Neural cell (in vitro differentiated cells): Measurements from ENCODE around the gene JMJD4. TPM values are rescaled to one million over a fixed set of nuclear protein-coding genes. Genes with fewer than 3 reads are reported as not detected.

Experiments used
- H2AFZ ChIP-seq: fragments of 200-600, 300-800 bp; sonication (generic), shearing (Covaris generic); 2 replicates; pipeline ENCODE4 v1.6.0; 2014; ENCODE audit warnings: low read depth, mild to moderate bottlenecking, antibody characterized with exemption, low read length, moderate library complexity
- H3F3A ChIP-seq: fragments of 200-600 bp; shearing (Covaris generic); 2 replicates; pipeline ENCODE4 v1.6.1; 2016; ENCODE audit warnings: mild to moderate bottlenecking, moderate library complexity, mixed read lengths, antibody characterized with exemption, low read length; ENCODE audit not compliant: insufficient read depth, poor library complexity, severe bottlenecking
- H3K27ac ChIP-seq: fragments of 200-600, 300-800 bp; sonication (generic), shearing (Covaris generic); 2 replicates; pipeline ENCODE4 v1.5.1; 2014; ENCODE audit warnings: mild to moderate bottlenecking, low read length, moderate library complexity
- H3K27me3 ChIP-seq: fragments of 300-800, 200-600 bp; sonication (generic), shearing (Covaris generic); 2 replicates; pipeline ENCODE4 v1.6.0; 2014; ENCODE audit warnings: mild to moderate bottlenecking, low read depth, low read length, moderate library complexity; ENCODE audit not compliant: insufficient read depth
- H3K36me3 ChIP-seq: fragments of 300-800, 200-600 bp; sonication (generic), shearing (Covaris generic); 2 replicates; pipeline ENCODE4 v1.5.1; 2014; ENCODE audit warnings: mild to moderate bottlenecking, antibody characterized with exemption, low read length, moderate library complexity; ENCODE audit not compliant: insufficient read depth
- H3K4me2 ChIP-seq: fragments of 300-800, 200-600 bp; sonication (generic), shearing (Covaris generic); 2 replicates; pipeline ENCODE4 v1.6.0; 2014; ENCODE audit warnings: mild to moderate bottlenecking, low read length
- H3K4me3 ChIP-seq: fragments of 300-800, 200-600 bp; sonication (generic), shearing (Covaris generic); 2 replicates; pipeline ENCODE4 v1.5.1; 2014; ENCODE audit warnings: mild to moderate bottlenecking, low read length, moderate library complexity
- H3K79me2 ChIP-seq: fragments of 200-600 bp; shearing (Covaris generic); replicated peaks from 2 replicates; pipeline ENCODE4 v1.6.0; 2014; ENCODE audit warnings: mild to moderate bottlenecking, low read length, moderate library complexity; ENCODE audit not compliant: insufficient read depth
- H3K9ac ChIP-seq: fragments of 300-800, 200-600 bp; sonication (generic), shearing (Covaris generic); 2 replicates; pipeline ENCODE4 v1.6.1; 2016; ENCODE audit warnings: mild to moderate bottlenecking, low read length, mixed read lengths
- H3K9me2 ChIP-seq: fragments of 200-600 bp; shearing (Covaris generic); 2 replicates; pipeline ENCODE4 v1.6.1; 2016; ENCODE audit warnings: mild to moderate bottlenecking, low read length, mixed read lengths; ENCODE audit not compliant: insufficient read depth
- H3K9me3 ChIP-seq: fragments of 200-600, 300-800 bp; sonication (generic), shearing (Covaris generic); 2 replicates; pipeline ENCODE4 v1.6.1; 2016; ENCODE audit warnings: mild to moderate bottlenecking, mixed run types, low read length, moderate library complexity, mixed read lengths
- H4K20me1 ChIP-seq: fragments of 200-600 bp; shearing (Covaris generic); 2 replicates; pipeline ENCODE4 v1.6.1; 2016; ENCODE audit warnings: mild to moderate bottlenecking, mixed run types; ENCODE audit not compliant: insufficient read depth
- EP300 ChIP-seq: fragments of 450-650 bp; conservative IDR thresholded peaks from 2 replicates; pipeline ENCODE4 v1.6.1; 2014; ENCODE audit warnings: antibody characterized with exemption, mild to moderate bottlenecking, moderate library complexity; ENCODE audit not compliant: poor library complexity, severe bottlenecking
- EZH2 ChIP-seq: fragments of 200-600, 300-800 bp; shearing (Covaris generic), sonication (generic); IDR thresholded peaks from 2 replicates; pipeline ENCODE4 v1.6.1; 2014; ENCODE audit warnings: antibody characterized with exemption, low read length, borderline replicate concordance, mild to moderate bottlenecking; ENCODE audit not compliant: insufficient read depth, poor library complexity, severe bottlenecking
- MXI1 ChIP-seq: fragments of 450-650 bp; conservative IDR thresholded peaks from 2 replicates; pipeline ENCODE4 v1.6.1; 2014; ENCODE audit warnings: antibody characterized with exemption, mild to moderate bottlenecking; ENCODE audit not compliant: poor library complexity, severe bottlenecking
- POLR2AphosphoS5 ChIP-seq: IDR thresholded peaks from 2 replicates; pipeline ENCODE4 v1.6.1; 2012
- RAD21 ChIP-seq: fragments of 450-650 bp; conservative IDR thresholded peaks from 2 replicates; pipeline ENCODE4 v1.6.1; 2014; ENCODE audit warnings: antibody characterized with exemption, mild to moderate bottlenecking, moderate library complexity
- SMC3 ChIP-seq: fragments of 450-650 bp; conservative IDR thresholded peaks from 2 replicates; pipeline ENCODE4 v1.6.1; 2014; ENCODE audit warnings: antibody characterized with exemption, mild to moderate bottlenecking, moderate library complexity; ENCODE audit not compliant: poor library complexity
- TAF1 ChIP-seq: IDR thresholded peaks from 2 replicates; pipeline ENCODE4 v1.6.1; 2012; ENCODE audit warnings: low read depth
- polyA plus RNA-seq: library from polyadenylated mRNA; depleted of rRNA; stranded (reverse); fragments of >200 nt; gene quantifications from 2 replicates; pipeline ENCODE4 v1.2.3, GENCODE V29; 2014
- TF ChIP-seq, protein P1 (sequence below): fragments of 450-650 bp; IDR thresholded peaks from 2 replicates; pipeline ENCODE4 v1.5.1; 2014; ENCODE audit warnings: antibody characterized with exemption, mild to moderate bottlenecking, moderate library complexity; ENCODE audit not compliant: poor library complexity, severe bottlenecking
- TF ChIP-seq, protein P2 (sequence below): IDR thresholded peaks from 2 replicates; pipeline ENCODE4 v1.6.1; 2012; ENCODE audit warnings: borderline replicate concordance

JMJD4 gene
- polyA plus RNA-seq, 1 donor from 2014 or later, result 17.2 TPM

- H3K9me2 ChIP-seq, result no peaks in the 10 kb centered on the region
- no peak overlapping the region for H3K27ac ChIP-seq
- peaks cover 38% of the 10 kb centered on the region for H3K79me2 ChIP-seq
- no peaks in the 10 kb centered on the region for H4K20me1 ChIP-seq
- H3F3A ChIP-seq, result no peaks in the 10 kb centered on the region
- no peaks in the 10 kb centered on the region for H3K9me3 ChIP-seq
- H3K4me2 ChIP-seq, result no peak overlapping the region
- no peak for TF ChIP-seq EP300
- no peak for TF ChIP-seq EZH2
- no peak for TF ChIP-seq RAD21
- TF ChIP-seq, protein P1, sequence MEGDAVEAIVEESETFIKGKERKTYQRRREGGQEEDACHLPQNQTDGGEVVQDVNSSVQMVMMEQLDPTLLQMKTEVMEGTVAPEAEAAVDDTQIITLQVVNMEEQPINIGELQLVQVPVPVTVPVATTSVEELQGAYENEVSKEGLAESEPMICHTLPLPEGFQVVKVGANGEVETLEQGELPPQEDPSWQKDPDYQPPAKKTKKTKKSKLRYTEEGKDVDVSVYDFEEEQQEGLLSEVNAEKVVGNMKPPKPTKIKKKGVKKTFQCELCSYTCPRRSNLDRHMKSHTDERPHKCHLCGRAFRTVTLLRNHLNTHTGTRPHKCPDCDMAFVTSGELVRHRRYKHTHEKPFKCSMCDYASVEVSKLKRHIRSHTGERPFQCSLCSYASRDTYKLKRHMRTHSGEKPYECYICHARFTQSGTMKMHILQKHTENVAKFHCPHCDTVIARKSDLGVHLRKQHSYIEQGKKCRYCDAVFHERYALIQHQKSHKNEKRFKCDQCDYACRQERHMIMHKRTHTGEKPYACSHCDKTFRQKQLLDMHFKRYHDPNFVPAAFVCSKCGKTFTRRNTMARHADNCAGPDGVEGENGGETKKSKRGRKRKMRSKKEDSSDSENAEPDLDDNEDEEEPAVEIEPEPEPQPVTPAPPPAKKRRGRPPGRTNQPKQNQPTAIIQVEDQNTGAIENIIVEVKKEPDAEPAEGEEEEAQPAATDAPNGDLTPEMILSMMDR, result no peak
- TF ChIP-seq POLR2AphosphoS5, result no peak
- no peak for TF ChIP-seq MXI1
- TF ChIP-seq TAF1, result no peak
- TF ChIP-seq SMC3, result no peak
- TF ChIP-seq, protein P2, sequence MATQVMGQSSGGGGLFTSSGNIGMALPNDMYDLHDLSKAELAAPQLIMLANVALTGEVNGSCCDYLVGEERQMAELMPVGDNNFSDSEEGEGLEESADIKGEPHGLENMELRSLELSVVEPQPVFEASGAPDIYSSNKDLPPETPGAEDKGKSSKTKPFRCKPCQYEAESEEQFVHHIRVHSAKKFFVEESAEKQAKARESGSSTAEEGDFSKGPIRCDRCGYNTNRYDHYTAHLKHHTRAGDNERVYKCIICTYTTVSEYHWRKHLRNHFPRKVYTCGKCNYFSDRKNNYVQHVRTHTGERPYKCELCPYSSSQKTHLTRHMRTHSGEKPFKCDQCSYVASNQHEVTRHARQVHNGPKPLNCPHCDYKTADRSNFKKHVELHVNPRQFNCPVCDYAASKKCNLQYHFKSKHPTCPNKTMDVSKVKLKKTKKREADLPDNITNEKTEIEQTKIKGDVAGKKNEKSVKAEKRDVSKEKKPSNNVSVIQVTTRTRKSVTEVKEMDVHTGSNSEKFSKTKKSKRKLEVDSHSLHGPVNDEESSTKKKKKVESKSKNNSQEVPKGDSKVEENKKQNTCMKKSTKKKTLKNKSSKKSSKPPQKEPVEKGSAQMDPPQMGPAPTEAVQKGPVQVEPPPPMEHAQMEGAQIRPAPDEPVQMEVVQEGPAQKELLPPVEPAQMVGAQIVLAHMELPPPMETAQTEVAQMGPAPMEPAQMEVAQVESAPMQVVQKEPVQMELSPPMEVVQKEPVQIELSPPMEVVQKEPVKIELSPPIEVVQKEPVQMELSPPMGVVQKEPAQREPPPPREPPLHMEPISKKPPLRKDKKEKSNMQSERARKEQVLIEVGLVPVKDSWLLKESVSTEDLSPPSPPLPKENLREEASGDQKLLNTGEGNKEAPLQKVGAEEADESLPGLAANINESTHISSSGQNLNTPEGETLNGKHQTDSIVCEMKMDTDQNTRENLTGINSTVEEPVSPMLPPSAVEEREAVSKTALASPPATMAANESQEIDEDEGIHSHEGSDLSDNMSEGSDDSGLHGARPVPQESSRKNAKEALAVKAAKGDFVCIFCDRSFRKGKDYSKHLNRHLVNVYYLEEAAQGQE, result no peak
- H3K9ac ChIP-seq, result no peak overlapping the region
- H3K27me3 ChIP-seq, result no peaks in the 10 kb centered on the region
- H3K36me3 ChIP-seq, result no peaks in the 10 kb centered on the region
- H3K4me3 ChIP-seq, result no peak overlapping the region
- H2AFZ ChIP-seq, result no peak overlapping the region
These were observed 3.7 kb upstream of the JMJD4 start for GRCh38 chr1:227738820-227739219.

DNA sequence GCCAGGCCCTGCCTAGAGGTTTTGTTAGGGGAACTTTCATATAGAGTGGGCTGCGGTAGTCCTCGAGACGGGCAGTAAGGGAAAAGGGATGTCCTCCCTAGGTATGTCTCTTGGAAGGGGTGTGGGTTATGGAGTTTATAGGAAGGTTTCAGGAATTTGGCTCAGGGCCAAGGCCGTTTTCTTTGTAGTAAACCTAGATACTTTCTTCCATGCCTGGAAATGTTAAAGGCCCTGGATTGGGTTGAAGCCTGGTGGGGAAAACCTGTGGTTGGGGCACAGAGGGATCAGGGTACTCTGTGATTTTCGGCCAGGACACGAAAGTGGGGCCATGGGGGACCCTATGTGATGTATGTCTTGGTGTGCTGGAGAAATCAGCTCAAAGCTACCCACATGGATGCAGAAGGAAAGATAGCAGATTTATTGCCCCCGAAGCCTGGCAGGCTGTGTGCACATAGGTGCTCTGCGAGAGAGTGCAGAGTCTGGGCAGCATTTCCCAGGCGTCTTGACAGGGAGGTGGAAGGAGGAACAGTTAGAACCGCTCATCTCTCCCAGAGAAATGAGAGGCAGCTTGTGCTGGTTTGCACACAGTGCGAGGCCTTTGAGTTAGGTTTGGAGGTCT is 1.8 kb upstream of the JMJD4 start:
- Histone ChIP-seq H3F3A (no peaks in the 10 kb centered on the region), H3K4me2 (no peak overlapping the region), H3K27me3 (no peaks in the 10 kb centered on the region), H3K79me2 (peaks cover 40% of the 10 kb centered on the region), H3K36me3 (no peaks in the 10 kb centered on the region), H3K9me3 (no peaks in the 10 kb centered on the region), H3K9ac (no peak overlapping the region), H4K20me1 (no peaks in the 10 kb centered on the region), H3K9me2 (no peaks in the 10 kb centered on the region), H3K4me3 (peak overlapping the region; percentile 98), H2AFZ (no peak overlapping the region), H3K27ac (no peak overlapping the region)
- TF ChIP-seq RAD21 (no peak), EP300 (no peak), MXI1 (no peak), SMC3 (no peak), TAF1 (no peak), EZH2 (no peak), POLR2AphosphoS5 (no peak)
- TF ChIP-seq, protein P2, result no peak
- TF ChIP-seq, protein P1, result no peak
